GM21447 (cell line): Measurements from ENCODE around the gene YPEL5.
"Not testable (repeated sequence)": the region's sequence is repeated elsewhere in the genome, so short reads cannot be mapped to it uniquely, and the experiment has no call there.

Source experiments
- ATAC-seq: cut with Tn5 transposase; IDR thresholded peaks from one replicate; pipeline ENCODE4 v1.9.1; 2021; ENCODE audit not compliant: unreplicated experiment

YPEL5 gene

DNA sequence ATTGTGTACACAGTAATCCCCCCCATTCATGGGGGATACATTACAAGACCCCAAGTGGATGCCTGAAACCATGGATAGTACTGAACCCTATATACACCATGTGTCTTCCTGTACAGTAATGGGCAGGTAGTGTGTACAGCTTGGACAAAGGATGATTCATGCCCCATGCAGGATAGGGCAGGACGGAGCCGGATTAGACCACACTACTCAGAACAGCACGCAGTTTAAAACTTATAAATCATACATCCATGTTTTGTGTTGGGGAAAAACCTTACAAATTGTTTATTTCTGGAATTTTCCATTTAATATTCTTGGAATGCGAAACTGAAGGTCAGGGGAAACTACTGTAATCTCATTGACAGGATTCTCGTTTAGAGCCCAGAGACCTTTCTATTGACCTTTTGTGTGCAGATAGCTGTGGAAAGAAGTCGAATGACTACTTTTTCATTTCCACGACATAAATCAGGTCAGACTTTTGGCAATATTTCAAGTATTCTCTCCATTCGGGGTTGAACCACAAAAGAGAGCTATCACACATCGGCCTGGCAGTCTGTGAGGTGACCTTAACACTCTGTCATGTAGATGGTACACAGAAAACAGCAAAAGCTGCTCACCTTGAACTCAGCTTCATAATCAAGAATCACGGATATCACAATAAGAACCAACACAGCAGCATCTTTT is 9.9 kb upstream of the YPEL5 start:
- ATAC-seq, result no peak

GRCh38 chr2:30139131-30139870 is 7.5 kb upstream of the YPEL5 start:
- peak; percentile 71 for ATAC-seq

GRCh38 chr2:30141136-30141535 is 5.7 kb upstream of the YPEL5 start:
- no peak for ATAC-seq

DNA sequence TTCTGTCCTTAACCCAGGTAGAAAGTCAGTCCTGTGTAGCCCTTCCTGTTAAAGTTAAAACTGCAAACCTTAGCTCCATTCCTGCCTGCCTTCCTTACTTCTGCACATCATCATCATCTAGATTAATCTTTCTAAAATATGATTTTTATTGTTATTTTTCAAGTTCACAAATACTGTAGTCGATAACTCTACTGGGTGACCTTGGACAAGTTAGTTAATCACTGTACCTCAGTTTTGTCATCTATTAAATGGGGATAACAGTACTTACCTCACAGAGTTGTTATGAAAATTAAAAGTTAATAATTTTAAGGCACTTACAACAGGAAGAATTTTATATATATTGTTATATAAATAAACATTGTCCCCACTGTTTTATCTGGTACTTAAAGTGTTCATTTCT is 2.5 kb upstream of the YPEL5 start:
- no peak for ATAC-seq

- not testable (repeated sequence) for ATAC-seq
Observed at GRCh38 chr2:30144951-30145350, 1.9 kb upstream of the YPEL5 start.

DNA sequence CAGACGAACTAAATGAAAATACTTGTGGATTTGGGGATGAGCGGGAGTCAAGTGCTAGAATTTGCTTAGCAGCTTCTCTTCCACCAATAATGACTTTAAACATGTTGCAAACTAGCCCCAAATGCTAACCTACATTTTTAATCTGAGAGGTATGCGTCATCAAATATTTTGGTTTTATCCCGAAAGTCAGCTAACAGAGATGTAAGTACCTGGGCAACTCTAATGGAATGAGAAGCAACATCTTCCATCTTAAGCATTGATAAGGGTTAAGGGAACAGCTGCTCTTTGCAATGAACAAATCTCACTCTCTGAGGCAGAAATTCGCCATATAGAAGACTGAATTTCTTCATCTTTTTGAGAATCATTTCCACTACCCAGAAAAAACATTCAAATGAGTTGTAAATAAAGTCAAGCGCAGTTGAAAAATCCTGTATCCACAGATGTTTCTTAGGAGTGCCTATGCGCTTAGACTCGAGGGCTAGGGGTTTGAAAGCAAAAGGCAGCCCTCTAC is 926 bp upstream of the YPEL5 start:
- ATAC-seq, result no peak

GRCh38 chr2:30147196-30147714 is 448 bp downstream of the YPEL5 start:
- peak; percentile 3 for ATAC-seq

- ATAC-seq, result peak; percentile 22
Observed at GRCh38 chr2:30147715-30148610, 1.2 kb downstream of the YPEL5 start.

- ATAC-seq, result no peak
Observed at GRCh38 chr2:30148850-30149249, 2.0 kb downstream of the YPEL5 start.

GRCh38 chr2:30149513-30149912 is 2.7 kb downstream of the YPEL5 start:
- ATAC-seq, result no peak

GRCh38 chr2:30149976-30150375 is 3.2 kb downstream of the YPEL5 start:
- no peak for ATAC-seq

GRCh38 chr2:30150786-30151185 is 4.0 kb downstream of the YPEL5 start:
- no peak for ATAC-seq

DNA sequence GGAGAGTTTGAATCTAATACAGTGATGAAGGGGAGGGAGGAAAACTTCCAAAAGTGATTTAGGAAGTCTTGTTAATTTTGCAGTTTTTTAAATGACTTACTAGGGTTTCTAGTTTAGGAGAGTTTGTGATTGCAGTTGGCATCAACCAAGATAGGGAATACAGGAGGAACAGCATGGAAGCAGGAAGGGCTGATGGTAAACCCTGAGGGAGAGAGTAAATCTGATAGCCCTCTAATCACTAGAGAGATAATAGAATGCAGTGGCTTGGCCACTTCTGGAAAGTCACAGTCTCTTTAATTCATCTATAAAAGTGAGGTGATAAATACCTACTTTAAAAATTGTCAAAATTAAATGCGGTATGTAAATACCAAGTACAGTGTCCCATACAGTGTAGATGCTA is 5.6 kb downstream of the YPEL5 start:
- ATAC-seq, result no peak

- ATAC-seq, result no peak
Observed at GRCh38 chr2:30155202-30155601, 8.4 kb downstream of the YPEL5 start.

DNA sequence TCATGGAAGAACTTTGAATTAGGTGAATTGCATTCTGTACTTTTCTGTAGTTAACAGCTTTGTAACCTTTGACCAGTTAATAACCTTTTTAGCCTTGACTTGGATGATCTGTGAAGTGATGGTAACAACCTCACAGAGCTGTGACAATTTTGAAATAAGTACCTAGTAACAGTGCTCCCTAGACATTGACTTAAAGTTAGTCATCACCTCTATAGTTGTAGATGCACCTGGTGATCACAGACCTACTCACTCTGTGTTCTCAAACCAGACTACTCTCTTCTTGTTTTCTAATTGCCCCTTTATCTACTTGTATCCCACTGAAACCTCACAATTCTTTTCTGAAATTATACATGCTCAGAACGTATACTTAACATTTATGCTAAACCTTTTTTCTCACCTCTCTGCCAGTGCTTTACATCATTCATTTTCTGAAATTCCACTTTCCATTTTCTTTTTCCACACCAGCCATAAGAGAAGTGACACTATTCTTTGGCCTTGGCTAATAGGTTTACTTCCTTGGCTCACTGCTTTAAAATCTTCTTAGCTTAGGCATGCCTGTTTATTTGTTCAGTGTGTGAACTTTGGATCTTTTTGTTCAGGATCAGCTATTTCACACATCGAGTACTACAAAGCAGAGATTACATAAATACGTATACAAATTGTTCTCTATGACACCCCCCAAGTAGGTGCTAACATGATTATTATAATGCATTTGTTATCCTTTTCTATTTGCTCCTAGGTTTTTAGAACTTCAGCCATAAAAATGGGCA is 9.3 kb downstream of the YPEL5 start:
- no peak for ATAC-seq

- no peak for ATAC-seq
Observed at GRCh38 chr2:30157616-30158015, 10.8 kb downstream of the YPEL5 start.

DNA sequence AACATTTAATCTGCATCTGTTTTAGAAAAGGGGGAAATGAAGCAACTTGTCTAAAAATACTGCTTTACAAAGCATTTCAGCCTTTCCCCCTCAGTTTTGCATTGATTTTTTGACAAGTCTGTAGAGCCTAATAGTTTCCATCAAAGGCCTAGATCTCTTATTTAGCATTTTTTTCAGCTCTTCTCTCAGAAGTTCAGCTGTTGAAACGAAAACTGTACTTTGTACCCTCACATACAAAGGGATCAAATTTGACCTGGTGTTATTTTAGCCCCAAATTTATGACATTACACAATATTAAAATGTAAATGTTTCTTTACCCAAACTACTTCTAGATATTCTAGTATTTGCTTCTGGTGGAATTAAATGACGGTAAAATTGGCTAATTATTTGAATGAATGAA is 13.0 kb downstream of the YPEL5 start:
- ATAC-seq, result no peak

DNA sequence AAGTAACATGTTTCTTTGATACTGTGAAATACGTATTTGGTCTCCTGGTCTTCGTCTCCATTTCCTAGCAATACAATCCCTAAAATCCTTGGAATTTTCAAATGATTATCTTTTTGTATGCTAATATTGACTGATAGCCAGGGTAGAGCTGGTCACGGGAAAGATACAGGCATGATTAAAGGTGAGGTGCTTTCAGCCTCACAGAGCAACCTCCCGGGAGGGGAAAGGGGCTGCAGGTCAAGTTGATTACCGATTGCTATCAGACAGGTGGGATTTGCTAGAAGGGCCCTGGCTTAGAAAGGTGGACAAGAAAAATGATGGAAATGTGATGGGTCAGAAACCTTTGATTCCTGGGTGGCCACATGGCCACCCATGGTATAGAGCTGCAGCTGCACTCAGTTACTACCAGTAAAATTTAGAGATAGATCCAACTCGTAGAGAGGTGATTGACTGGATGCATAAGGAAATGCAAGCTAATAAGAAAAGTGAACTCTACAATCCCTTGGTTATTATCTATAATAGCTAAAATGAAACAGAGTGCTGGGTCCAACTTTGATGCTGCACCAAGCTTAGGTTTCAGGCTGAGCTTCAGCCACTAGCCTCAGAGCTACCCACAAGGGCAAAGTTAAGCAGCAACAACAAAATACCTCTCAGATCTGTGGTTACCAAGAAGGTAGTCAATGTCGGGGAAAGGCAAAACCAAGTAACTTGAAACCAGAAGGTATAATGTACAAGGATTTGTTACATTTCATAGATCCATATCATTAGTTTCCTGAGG is 15.3 kb downstream of the YPEL5 start:
- no peak for ATAC-seq

GRCh38 chr2:30162806-30163205 is 16.0 kb downstream of the YPEL5 start:
- ATAC-seq, result no peak
